HFFc6 (cell line): ENCODE measurements around the gene ILRUN. TPM values are rescaled to one million over a fixed set of nuclear protein-coding genes. Genes with fewer than 3 reads are reported as not detected.
"Not testable (repeated sequence)": the region's sequence is repeated elsewhere in the genome, so short reads cannot be mapped to it uniquely, and the experiment has no call there.

ENCODE experiments used
- DNase-seq: peaks from one replicate; pipeline ENCODE4 v3.0.0-alpha.2; 2018
- H3K27ac Mint-ChIP-seq: 2 replicates; pipeline ENCODE4 v1.8.0; 2020; ENCODE audit warnings: mild to moderate bottlenecking, mixed read lengths
- H3K27me3 Mint-ChIP-seq: 2 replicates; pipeline ENCODE4 v1.8.0; 2021; ENCODE audit warnings: mild to moderate bottlenecking, moderate library complexity, mixed read lengths; ENCODE audit not compliant: insufficient read depth
- H3K36me3 Mint-ChIP-seq: 2 replicates; pipeline ENCODE4 v1.8.0; 2021; ENCODE audit warnings: low read depth, mixed read lengths
- H3K4me1 Mint-ChIP-seq: 2 replicates; pipeline ENCODE4 v1.8.0; 2020; ENCODE audit warnings: low read depth, mixed read lengths
- H3K4me3 Mint-ChIP-seq: 2 replicates; pipeline ENCODE4 v1.8.0; 2020; ENCODE audit warnings: mild to moderate bottlenecking, moderate library complexity, mixed read lengths
- H3K9me3 Mint-ChIP-seq: 2 replicates; pipeline ENCODE4 v1.8.0; 2020; ENCODE audit warnings: mild to moderate bottlenecking, mixed read lengths
- CTCF ChIP-seq: fragments of 200-600 bp; sonication (generic); IDR thresholded peaks from 2 replicates; pipeline ENCODE4 v1.5.0; 2021; ENCODE audit warnings: antibody characterized with exemption, mild to moderate bottlenecking
- total RNA-seq, 6 experiments: library from RNA; stranded (reverse); fragmentation: NEBNext Ultra II Directional; extraction: Animal tissue kit (Norgen Biotek cat#: 25700); gene quantifications; 2 replicates in 1 of 6; 3 replicates in 5 of 6; pipeline ENCODE4 v1.2.3, GENCODE V29; 2021

The ILRUN gene
- total RNA-seq, 6 experiments from 2014 or later: 56.0 to 65.1 (median 59.4) TPM

- peaks cover 6% of the 10 kb centered on the region; the same call in 1 of the 2 replicates for H3K36me3 Mint-ChIP-seq
- no peak overlapping the region for H3K27ac Mint-ChIP-seq
- peaks cover 2% of the 10 kb centered on the region; the same call in 1 of the 2 replicates for H3K27me3 Mint-ChIP-seq
- H3K4me3 Mint-ChIP-seq: no peak overlapping the region
- no peak for DNase-seq
- no peak for TF ChIP-seq CTCF
- peaks cover 53% of the 10 kb centered on the region for H3K4me1 Mint-ChIP-seq
- no peaks in the 10 kb centered on the region for H3K9me3 Mint-ChIP-seq
Measured at GRCh38 chr6:34676140-34676539, 20.4 kb downstream of the ILRUN start.

GRCh38 chr6:34674930-34675329, 21.6 kb downstream of the ILRUN start:
- H3K9me3 Mint-ChIP-seq, DNase-seq, H3K4me3 Mint-ChIP-seq, H3K27me3 Mint-ChIP-seq, H3K36me3 Mint-ChIP-seq: not testable (repeated sequence)
- 0 out of 2 replicates have a peak overlapping the region, but pooled peaks have one; percentile 65 for H3K27ac Mint-ChIP-seq
- peaks cover 48% of the 10 kb centered on the region for H3K4me1 Mint-ChIP-seq

GRCh38 chr6:34674268-34674639, 22.3 kb downstream of the ILRUN start:
- Mint-ChIP-seq H3K9me3 (no peaks in the 10 kb centered on the region), H3K27me3 (peaks cover 2% of the 10 kb centered on the region; the same call in 1 of the 2 replicates), H3K27ac (peak overlapping the region; percentile 65; the same call in 1 of the 2 replicates), H3K4me3 (no peak overlapping the region), H3K36me3 (peaks cover 6% of the 10 kb centered on the region; the same call in 1 of the 2 replicates), H3K4me1 (peaks cover 42% of the 10 kb centered on the region)
- no peak for TF ChIP-seq CTCF
- DNase-seq: no peak

GRCh38 chr6:34673064-34673463, 23.5 kb downstream of the ILRUN start:
- peaks cover 45% of the 10 kb centered on the region for H3K4me1 Mint-ChIP-seq
- no peak for DNase-seq
- no peak for TF ChIP-seq CTCF
- peaks cover 6% of the 10 kb centered on the region; the same call in 1 of the 2 replicates for H3K36me3 Mint-ChIP-seq
- no peaks in the 10 kb centered on the region for H3K9me3 Mint-ChIP-seq
- peaks cover 2% of the 10 kb centered on the region; the same call in 1 of the 2 replicates for H3K27me3 Mint-ChIP-seq
- H3K27ac Mint-ChIP-seq: peak overlapping the region; percentile 79
- no peak overlapping the region for H3K4me3 Mint-ChIP-seq

GRCh38 chr6:34672657-34673043, 23.9 kb downstream of the ILRUN start:
- Mint-ChIP-seq H3K27ac (peak overlapping the region; percentile 79), H3K36me3 (peaks cover 6% of the 10 kb centered on the region; the same call in 1 of the 2 replicates), H3K9me3 (no peaks in the 10 kb centered on the region), H3K4me1 (peaks cover 49% of the 10 kb centered on the region), H3K4me3 (no peak overlapping the region), H3K27me3 (peaks cover 2% of the 10 kb centered on the region; the same call in 1 of the 2 replicates)
- DNase-seq: no peak
- no peak for TF ChIP-seq CTCF

GRCh38 chr6:34671801-34672656, 24.5 kb downstream of the ILRUN start:
- peaks cover 6% of the 10 kb centered on the region; the same call in 1 of the 2 replicates for H3K36me3 Mint-ChIP-seq
- H3K27me3 Mint-ChIP-seq: peaks cover 2% of the 10 kb centered on the region; the same call in 1 of the 2 replicates
- H3K9me3 Mint-ChIP-seq: no peaks in the 10 kb centered on the region
- peak; percentile 38 for DNase-seq
- TF ChIP-seq CTCF: no peak
- H3K27ac Mint-ChIP-seq: peak overlapping the region; percentile 79
- peaks cover 56% of the 10 kb centered on the region for H3K4me1 Mint-ChIP-seq
- H3K4me3 Mint-ChIP-seq: peak overlapping the region; percentile 20
